GM12865 (cell line): ENCODE results near the gene OASL.

Source experiments
- DNase-seq: peaks from one replicate; pipeline ENCODE4 v3.0.0; 2010; ENCODE audit warnings: low read depth
- H3K4me3 ChIP-seq: 2 replicates; pipeline ENCODE4 v1.5.1; 2011; ENCODE audit warnings: mild to moderate bottlenecking, low read depth, low read length, control low read depth
- TF ChIP-seq, protein P1 (sequence below): IDR thresholded peaks from 2 replicates; pipeline ENCODE4 v1.5.1; 2011; ENCODE audit warnings: low read length, control low read depth, low read depth, inconsistent platforms; ENCODE audit not compliant: insufficient read depth; ENCODE audit errors: missing control alignments

Gene OASL

DNA sequence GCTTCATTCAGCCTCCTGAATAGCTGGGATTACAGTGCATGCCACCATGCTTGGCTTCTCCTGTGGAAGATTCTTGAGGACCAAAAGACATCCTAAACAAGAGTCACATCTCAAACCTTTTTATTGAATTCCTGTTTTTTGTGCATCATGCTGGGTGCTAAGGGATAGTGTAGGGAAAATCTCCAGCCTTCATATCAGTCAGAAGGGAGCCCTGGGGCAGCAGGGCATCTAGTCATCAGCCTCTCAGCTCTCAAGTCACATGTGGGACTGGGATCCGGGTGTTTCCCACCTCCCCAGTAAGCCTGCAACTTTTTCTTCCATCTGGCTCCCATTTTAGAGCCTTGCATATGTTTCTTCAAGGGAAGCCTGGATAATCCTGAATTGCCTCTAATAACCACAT, 25.1 kb upstream of the OASL start:
- no peak overlapping the region for H3K4me3 ChIP-seq
- DNase-seq = no peak
- TF ChIP-seq, protein P1, sequence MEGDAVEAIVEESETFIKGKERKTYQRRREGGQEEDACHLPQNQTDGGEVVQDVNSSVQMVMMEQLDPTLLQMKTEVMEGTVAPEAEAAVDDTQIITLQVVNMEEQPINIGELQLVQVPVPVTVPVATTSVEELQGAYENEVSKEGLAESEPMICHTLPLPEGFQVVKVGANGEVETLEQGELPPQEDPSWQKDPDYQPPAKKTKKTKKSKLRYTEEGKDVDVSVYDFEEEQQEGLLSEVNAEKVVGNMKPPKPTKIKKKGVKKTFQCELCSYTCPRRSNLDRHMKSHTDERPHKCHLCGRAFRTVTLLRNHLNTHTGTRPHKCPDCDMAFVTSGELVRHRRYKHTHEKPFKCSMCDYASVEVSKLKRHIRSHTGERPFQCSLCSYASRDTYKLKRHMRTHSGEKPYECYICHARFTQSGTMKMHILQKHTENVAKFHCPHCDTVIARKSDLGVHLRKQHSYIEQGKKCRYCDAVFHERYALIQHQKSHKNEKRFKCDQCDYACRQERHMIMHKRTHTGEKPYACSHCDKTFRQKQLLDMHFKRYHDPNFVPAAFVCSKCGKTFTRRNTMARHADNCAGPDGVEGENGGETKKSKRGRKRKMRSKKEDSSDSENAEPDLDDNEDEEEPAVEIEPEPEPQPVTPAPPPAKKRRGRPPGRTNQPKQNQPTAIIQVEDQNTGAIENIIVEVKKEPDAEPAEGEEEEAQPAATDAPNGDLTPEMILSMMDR = no peak

DNA sequence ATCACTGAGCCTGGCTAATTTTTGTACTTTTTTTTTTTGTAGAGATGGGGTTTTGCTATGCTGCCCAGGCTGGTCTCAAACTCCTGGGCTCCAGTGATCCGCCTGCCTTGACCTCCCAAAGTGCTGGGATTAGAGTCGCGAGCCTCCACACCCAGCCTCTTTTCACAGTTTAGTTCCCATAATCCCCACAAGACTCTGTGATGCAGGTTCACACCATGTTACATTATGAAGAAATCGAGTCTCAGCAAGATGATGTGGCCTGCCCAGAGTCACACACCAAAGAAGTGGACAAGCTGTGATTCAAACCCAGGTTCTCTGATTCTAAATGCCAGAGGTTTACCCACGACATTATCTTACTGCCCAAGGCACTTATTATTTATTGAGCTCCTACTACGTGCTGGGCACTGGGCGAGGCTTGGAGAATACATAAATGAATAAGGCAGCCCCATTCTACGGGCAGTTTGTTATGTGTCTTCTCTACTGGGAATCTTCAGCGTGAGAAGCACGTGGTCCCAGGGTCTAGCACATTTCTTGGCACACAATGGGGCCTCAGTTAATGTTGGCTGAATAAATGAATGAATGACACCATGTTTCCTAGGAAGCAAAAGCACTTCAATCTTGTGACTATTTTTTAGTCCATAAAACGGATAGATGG, 23.5 kb upstream of the OASL start:
- TF ChIP-seq, protein P1 = no peak
- no peak for DNase-seq
- H3K4me3 ChIP-seq = no peak overlapping the region

DNA sequence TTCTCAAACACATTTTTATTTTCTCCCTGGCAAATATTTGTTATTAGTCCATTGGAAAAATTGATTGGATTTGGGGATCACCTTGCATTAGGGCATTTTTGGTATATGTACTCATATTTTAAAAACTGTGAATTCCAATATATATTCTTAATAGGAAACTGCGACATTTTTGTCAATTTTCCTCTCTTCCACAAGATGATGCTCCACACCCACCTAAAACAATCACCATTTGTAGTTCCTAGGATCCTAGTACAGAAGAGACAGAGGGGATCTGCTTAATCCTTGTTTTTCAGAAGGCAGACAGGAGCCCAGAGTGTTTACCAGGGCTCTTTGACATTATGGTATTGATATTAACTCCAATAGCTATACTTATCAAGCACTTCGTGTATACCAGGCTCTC, 22.8 kb upstream of the OASL start:
- no peak for DNase-seq
- no peak overlapping the region for H3K4me3 ChIP-seq
- TF ChIP-seq, protein P1 = peak; percentile 15

DNA sequence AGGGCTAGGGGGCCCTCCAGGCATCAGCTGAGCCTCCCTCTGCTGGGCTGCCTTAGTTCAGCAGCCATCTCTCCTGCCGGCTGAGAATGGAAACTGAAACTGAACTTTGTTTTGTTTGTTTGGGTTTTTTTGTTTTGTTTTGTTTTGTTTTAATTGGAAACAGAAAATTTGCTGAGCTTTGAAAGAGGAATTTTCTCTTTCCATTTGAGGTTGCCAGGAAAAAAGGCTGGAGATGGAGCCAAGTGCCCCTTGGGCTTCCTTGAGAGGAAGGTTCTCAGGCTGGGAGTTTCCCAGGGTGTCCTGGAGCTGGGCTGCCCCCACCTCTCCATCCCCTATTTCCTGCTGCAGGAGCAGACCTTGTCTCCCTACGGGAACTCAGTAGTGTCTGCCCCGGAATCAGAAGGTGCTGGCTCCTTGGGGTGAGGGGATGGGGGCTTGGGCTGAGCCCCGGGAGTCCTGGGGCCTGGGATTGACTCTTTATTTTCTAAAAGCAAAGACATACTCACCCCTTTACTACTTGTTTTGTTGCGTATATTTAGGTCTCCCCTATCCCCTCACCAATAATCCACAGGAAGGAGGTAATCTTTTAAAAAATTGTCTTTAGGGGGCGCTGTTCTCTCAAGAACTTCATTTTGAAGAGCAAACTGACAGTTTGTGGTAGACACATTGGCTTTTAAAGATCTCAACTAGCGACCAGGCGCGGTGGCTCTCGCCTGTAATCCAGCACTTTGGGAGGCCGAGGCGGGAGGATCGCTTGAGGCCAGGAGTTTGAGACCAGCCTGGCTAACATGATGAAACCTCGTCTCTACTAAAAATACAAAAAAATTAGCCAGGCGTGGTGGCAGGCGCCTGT, 21.3 kb upstream of the OASL start:
- TF ChIP-seq, protein P1 = peak; percentile 58
- peak; percentile 86 for DNase-seq
- peak overlapping the region; percentile 78 for H3K4me3 ChIP-seq

DNA sequence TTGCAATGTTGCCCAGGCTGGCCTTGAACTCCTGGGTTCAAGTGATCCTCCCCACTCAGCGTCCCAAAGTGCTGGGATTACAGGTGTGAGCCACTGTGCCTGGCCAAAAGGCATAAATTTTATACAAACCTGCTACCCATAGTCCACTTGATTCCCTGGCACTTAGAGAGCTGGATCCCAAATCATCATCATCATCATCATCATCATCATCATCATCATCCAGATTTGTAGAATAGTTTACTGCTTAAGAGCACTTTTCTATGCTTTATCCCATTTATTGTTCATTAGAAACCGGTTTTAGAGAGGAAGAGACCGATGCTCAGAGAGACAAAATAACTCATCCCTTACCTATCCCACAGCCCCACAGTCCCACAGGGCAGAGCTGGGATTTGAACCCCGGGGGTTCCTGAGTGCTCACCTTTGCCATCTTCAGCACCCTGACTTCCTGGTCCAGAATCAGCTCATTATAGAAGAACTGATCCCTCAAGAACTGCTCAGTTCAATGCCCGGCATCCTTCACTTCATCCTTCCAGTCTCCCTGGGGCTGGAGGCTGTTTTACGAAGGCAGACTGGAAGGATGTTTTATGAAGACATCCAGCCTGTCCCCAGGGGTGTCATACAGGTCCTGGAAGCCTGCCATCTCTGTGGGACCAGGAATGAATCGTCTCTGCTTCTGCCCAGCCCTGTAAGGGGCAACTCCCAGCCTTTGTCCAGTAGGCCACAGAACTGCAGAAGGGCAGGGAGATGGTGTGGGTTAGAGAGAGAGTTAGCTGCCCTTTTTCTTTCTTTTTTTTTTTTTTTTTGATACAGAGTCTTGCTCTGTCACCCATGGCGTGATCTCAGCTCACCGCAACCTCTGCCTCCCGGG, 20.2 kb upstream of the OASL start:
- TF ChIP-seq, protein P1 = no peak
- peak; percentile 28 for DNase-seq
- H3K4me3 ChIP-seq = peak overlapping the region; percentile 8; the same call in 1 of the 2 replicates

DNA sequence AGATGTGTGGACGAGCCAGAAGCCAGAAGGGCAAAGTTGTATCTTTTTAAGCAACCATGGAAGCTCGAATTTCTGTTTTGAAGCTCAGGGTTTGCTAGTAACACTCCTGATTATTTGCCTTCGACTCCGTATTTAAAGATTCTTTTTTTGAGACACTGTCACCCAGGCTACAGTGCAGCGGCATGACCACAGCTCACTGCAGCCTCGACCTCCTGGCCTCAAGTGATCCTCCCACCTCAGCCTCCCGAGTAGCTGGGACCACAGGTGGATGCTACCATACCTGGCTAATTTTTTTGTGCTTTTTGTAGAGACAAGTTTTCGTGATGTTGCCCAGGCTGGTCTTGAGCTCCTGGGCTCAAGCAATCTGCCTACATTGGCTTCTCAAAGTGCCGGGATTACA, 18.7 kb upstream of the OASL start:
- TF ChIP-seq, protein P1 = no peak
- DNase-seq = no peak
- H3K4me3 ChIP-seq = no peak overlapping the region
